Neuronal stem cell (in vitro differentiated cells): ENCODE measurements around the gene TRPM3.

Experiments
- DNase-seq: peaks from one replicate; pipeline ENCODE4 v3.0.0-alpha.2; 2013; ENCODE audit warnings: low spot score
- H2AFZ ChIP-seq: one replicate; pipeline ENCODE4 v1.6.1; 2013; ENCODE audit warnings: mild to moderate bottlenecking, low read length, inconsistent platforms
- H2AK5ac ChIP-seq: 2 replicates; pipeline ENCODE4 v1.6.1; 2013; ENCODE audit warnings: low read depth, mild to moderate bottlenecking, inconsistent platforms, low read length, moderate library complexity, mixed read lengths
- H2BK120ac ChIP-seq: 2 replicates; pipeline ENCODE4 v1.6.1; 2013; ENCODE audit warnings: low read depth, mild to moderate bottlenecking, inconsistent platforms, low read length, moderate library complexity, mixed read lengths
- H2BK12ac ChIP-seq: one replicate; pipeline ENCODE4 v1.6.1; 2013; ENCODE audit warnings: low read length, inconsistent platforms
- H2BK15ac ChIP-seq: 2 replicates; pipeline ENCODE4 v1.6.1; 2013; ENCODE audit warnings: mild to moderate bottlenecking, low read length, inconsistent platforms, mixed read lengths
- H2BK5ac ChIP-seq: one replicate; pipeline ENCODE4 v1.6.1; 2013; ENCODE audit warnings: inconsistent platforms, mild to moderate bottlenecking, low read length, moderate library complexity
- H3K14ac ChIP-seq: one replicate; pipeline ENCODE4 v1.6.1; 2013; ENCODE audit warnings: low read length, inconsistent platforms
- H3K18ac ChIP-seq: 2 replicates; pipeline ENCODE4 v1.6.1; 2013; ENCODE audit warnings: low read length, inconsistent platforms
- H3K23ac ChIP-seq: 2 replicates; pipeline ENCODE4 v1.6.1; 2013; ENCODE audit warnings: low read depth, mild to moderate bottlenecking, mixed read lengths, low read length, inconsistent platforms; ENCODE audit not compliant: poor library complexity
- H3K27ac ChIP-seq: replicated peaks from 3 replicates; pipeline ENCODE4 v1.5.1; 2013; ENCODE audit warnings: low read length, inconsistent platforms
- H3K27me3 ChIP-seq, 3 experiments: 2 replicates each; pipeline ENCODE4 v1.6.1; 2013; ENCODE audit warnings: low read length in 3 of 3, mild to moderate bottlenecking in 2 of 3, inconsistent platforms in 1 of 3, low read depth in 1 of 3, mixed read lengths in 1 of 3, moderate library complexity in 1 of 3; ENCODE audit not compliant: control insufficient read depth in 3 of 3, insufficient read depth in 3 of 3
- H3K36me3 ChIP-seq, 2 donors: replicated peaks in 1 of 2; 2 replicates each; pipeline ENCODE4 v1.6.1; 2013; ENCODE audit warnings: low read length in 2 of 2; ENCODE audit not compliant: control insufficient read depth in 2 of 2, insufficient read depth in 2 of 2
- H3K4ac ChIP-seq: 2 replicates; pipeline ENCODE4 v1.6.1; 2013; ENCODE audit warnings: inconsistent platforms, mild to moderate bottlenecking, low read length, moderate library complexity
- H3K4me1 ChIP-seq, 2 donors: 1 replicate in 1 of 2; 2 replicates in 1 of 2; pipeline ENCODE4 v1.6.1; 2013; ENCODE audit warnings: low read length in 2 of 2, low read depth in 1 of 2; ENCODE audit not compliant: control insufficient read depth in 2 of 2, insufficient read depth in 1 of 2
- H3K4me2 ChIP-seq: one replicate; pipeline ENCODE4 v1.6.1; 2013; ENCODE audit warnings: mild to moderate bottlenecking, low read length, inconsistent platforms; ENCODE audit not compliant: insufficient read depth, poor library complexity, severe bottlenecking
- H3K4me3 ChIP-seq, 2 donors: 2 replicates each; pipeline ENCODE4 v1.5.1; 2013; ENCODE audit warnings: low read length in 2 of 2, mild to moderate bottlenecking in 2 of 2, inconsistent platforms in 1 of 2, moderate library complexity in 1 of 2
- H3K79me1 ChIP-seq: one replicate; pipeline ENCODE4 v1.6.1; 2013; ENCODE audit warnings: low read depth, mild to moderate bottlenecking, inconsistent platforms, low read length, moderate library complexity
- H3K9ac ChIP-seq: one replicate; pipeline ENCODE4 v1.6.1; 2013; ENCODE audit warnings: mild to moderate bottlenecking, low read depth, low read length, inconsistent platforms; ENCODE audit not compliant: poor library complexity
- H3K9me3 ChIP-seq, 2 donors: replicated peaks in 1 of 2; 2 replicates each; pipeline versions ENCODE3 to v1.6.1; 2013; ENCODE audit warnings: low read length in 2 of 2, mild to moderate bottlenecking in 2 of 2, inconsistent platforms in 1 of 2, low read depth in 1 of 2, mixed read lengths in 1 of 2, moderate library complexity in 1 of 2; ENCODE audit not compliant: control insufficient read depth in 2 of 2, insufficient read depth in 1 of 2
- H4K8ac ChIP-seq: one replicate; pipeline ENCODE4 v1.6.1; 2013; ENCODE audit warnings: low read depth, mild to moderate bottlenecking, inconsistent platforms, low read length, moderate library complexity
- H4K91ac ChIP-seq: one replicate; pipeline ENCODE4 v1.6.1; 2013; ENCODE audit warnings: low read length, low read depth, mild to moderate bottlenecking, inconsistent platforms; ENCODE audit not compliant: poor library complexity
- WGBS, 2 donors: extraction: QIAGEN DNeasy Blood & Tissue Kit; methylation state at CpG; one replicate each; pipeline ENCODE4 v1.1.7; 2013; ENCODE audit warnings: missing lambda C conversion rate in 2 of 2, mixed read lengths in 1 of 2; ENCODE audit not compliant: insufficient read length in 2 of 2, insufficient replicate concordance in 1 of 2; ENCODE audit errors: extremely low coverage in 2 of 2; 5-methylcytosine and 5-hydroxymethylcytosine counted together

The TRPM3 gene

GRCh38 chr9:71097671-71098070, 23.8 kb downstream of the TRPM3 start:
- H3K23ac ChIP-seq: no peak overlapping the region
- DNase-seq: no peak
- no peak overlapping the region for H3K27ac ChIP-seq
- no peak overlapping the region for H2BK15ac ChIP-seq
- H3K14ac ChIP-seq: no peak overlapping the region
- H3K4me1 ChIP-seq: peaks cover 0 to 1% of the 10 kb centered on the region in 2 donors
- no peaks in the 10 kb centered on the region for H3K36me3 ChIP-seq
- H4K91ac ChIP-seq: no peak overlapping the region
- H3K27me3 ChIP-seq: no peaks in the 10 kb centered on the region
- no peak overlapping the region for H2AFZ ChIP-seq
- H3K4me2 ChIP-seq: no peak overlapping the region
- no peak overlapping the region for H2BK12ac ChIP-seq
- H3K18ac ChIP-seq: no peak overlapping the region
- H2AK5ac ChIP-seq: no peak overlapping the region
- no peak overlapping the region for H3K4ac ChIP-seq
- no peaks in the 10 kb centered on the region for H3K9me3 ChIP-seq
- H4K8ac ChIP-seq: no peak overlapping the region
- H2BK5ac ChIP-seq: no peak overlapping the region
- H3K79me1 ChIP-seq: no peaks in the 10 kb centered on the region
- no peak overlapping the region for H2BK120ac ChIP-seq
- no peak overlapping the region for H3K9ac ChIP-seq
- H3K4me3 ChIP-seq: no peak overlapping the region

DNA sequence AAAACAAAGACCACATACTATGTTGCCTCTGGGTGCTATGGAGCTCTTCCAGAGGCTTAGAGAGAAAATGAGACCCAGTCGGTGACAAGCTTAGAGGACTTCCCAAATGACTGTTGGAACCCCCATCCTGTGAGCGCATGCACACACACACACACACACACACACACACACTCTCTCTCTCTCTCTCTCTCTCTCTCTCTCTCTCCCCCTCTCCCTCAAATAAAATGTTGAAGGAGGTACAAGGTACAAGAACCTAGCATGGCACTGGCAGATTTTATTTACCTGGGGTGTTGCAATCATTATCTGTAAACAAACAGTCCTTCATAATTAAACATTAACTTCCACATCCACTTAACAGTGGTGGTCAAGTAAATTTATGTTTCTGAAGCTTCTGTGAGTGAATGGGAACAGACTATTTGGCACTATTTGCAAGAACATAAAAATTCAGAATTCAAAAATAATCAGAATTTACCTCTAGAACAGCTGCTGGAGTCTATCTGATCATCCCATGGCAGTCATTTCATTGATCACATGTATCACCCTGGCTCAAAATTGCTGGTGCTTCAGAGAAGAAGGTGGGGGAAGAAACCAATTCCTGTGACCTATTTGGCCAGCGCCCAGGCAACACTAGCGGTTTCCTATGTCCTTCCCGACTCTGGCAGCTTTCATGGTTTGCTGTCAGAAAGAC, 24.9 kb downstream of the TRPM3 start:
- no peaks in the 10 kb centered on the region for H3K79me1 ChIP-seq
- H3K27ac ChIP-seq: no peak overlapping the region
- no CpG with 5 or more reads among the region's 5 CpGs for WGBS, 2 donors
- no peak overlapping the region for H3K4me3 ChIP-seq
- no peaks in the 10 kb centered on the region for H3K9me3 ChIP-seq
- no peak for DNase-seq
- H3K4ac ChIP-seq: no peak overlapping the region
- H3K18ac ChIP-seq: no peak overlapping the region
- H3K14ac ChIP-seq: no peak overlapping the region
- no peak overlapping the region for H2AK5ac ChIP-seq
- H2BK120ac ChIP-seq: no peak overlapping the region
- H3K36me3 ChIP-seq: no peaks in the 10 kb centered on the region
- no peak overlapping the region for H3K9ac ChIP-seq
- H3K23ac ChIP-seq: no peak overlapping the region
- H2AFZ ChIP-seq: no peak overlapping the region
- H3K4me1 ChIP-seq: peaks cover 0 to 1% of the 10 kb centered on the region in 2 donors
- no peak overlapping the region for H3K4me2 ChIP-seq
- no peak overlapping the region for H4K8ac ChIP-seq
- H2BK12ac ChIP-seq: no peak overlapping the region
- no peaks in the 10 kb centered on the region for H3K27me3 ChIP-seq
- no peak overlapping the region for H2BK5ac ChIP-seq
- H4K91ac ChIP-seq: no peak overlapping the region
- H2BK15ac ChIP-seq: no peak overlapping the region

DNA sequence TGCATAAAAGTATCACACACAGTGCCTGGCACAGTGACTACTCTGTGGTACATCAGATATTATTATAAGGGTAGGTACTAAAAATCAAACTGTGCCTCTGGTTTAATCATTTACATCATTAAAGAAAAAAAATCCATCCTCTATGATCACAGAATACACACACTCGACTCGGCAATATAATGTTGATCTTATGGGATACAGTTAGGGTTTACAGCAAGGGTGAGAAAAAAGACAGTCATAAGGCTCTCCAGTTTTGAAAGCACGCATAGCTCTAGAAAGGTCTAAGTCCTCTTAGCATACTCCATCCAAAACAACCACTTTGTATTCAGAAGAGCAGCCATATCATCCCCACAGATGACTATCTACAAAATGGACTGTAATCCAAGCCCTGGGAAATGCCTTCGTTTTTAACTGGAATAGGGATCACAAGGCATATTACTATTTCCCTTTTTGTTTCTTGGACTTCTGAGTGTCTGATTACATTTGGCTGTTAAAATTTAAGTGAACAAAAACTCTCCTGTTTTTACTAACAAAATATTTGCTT, 26.6 kb downstream of the TRPM3 start:
- Histone ChIP-seq H3K36me3 (no peaks in the 10 kb centered on the region), H3K9me3 (no peaks in the 10 kb centered on the region), H2BK15ac (no peak overlapping the region), H3K4ac (no peak overlapping the region), H3K4me2 (no peak overlapping the region), H2BK12ac (no peak overlapping the region), H3K27me3 (no peaks in the 10 kb centered on the region), H2BK120ac (no peak overlapping the region), H4K8ac (no peak overlapping the region), H2AK5ac (no peak overlapping the region), H3K4me3 (no peak overlapping the region), H2AFZ (no peak overlapping the region), H3K18ac (no peak overlapping the region), H2BK5ac (no peak overlapping the region), H3K9ac (no peak overlapping the region), H3K23ac (no peak overlapping the region), H4K91ac (no peak overlapping the region), H3K79me1 (peaks cover 2% of the 10 kb centered on the region), H3K27ac (no peak overlapping the region), H3K14ac (no peak overlapping the region), H3K4me1 (peaks cover 0 to 1% of the 10 kb centered on the region in 2 donors)
- no peak for DNase-seq
- no CpG with 5 or more reads among the region's 4 CpGs for WGBS, 2 donors

DNA sequence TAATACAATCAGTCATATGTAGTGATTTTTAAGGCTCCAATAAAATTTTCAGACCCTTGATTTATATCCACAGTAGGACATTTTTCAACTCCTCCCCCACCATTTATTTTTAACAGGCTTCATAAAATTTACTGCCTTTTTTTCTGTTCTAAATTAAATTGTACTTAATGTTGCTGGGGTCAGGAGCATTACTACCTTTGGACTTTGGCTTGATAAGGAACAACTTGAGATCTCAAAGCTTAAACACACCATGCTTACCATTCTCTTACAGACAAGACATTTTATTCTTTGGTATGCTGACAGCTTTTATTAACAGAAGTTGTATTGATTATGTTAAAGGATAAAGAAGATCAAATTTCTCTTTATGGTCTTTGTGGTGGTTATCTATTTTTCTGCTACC, 30.5 kb downstream of the TRPM3 start:
- no peak for DNase-seq
- no peaks in the 10 kb centered on the region for H3K36me3 ChIP-seq
- no peak overlapping the region for H2BK5ac ChIP-seq
- no peak overlapping the region for H2BK15ac ChIP-seq
- H3K9ac ChIP-seq: no peak overlapping the region
- no peaks in the 10 kb centered on the region for H3K4me1 ChIP-seq
- no peak overlapping the region for H3K27ac ChIP-seq
- no peak overlapping the region for H3K4me2 ChIP-seq
- H3K14ac ChIP-seq: no peak overlapping the region
- H3K4me3 ChIP-seq: no peak overlapping the region
- no peak overlapping the region for H4K91ac ChIP-seq
- no peak overlapping the region for H2AK5ac ChIP-seq
- no peak overlapping the region for H3K18ac ChIP-seq
- no peak overlapping the region for H3K4ac ChIP-seq
- no peaks in the 10 kb centered on the region for H3K27me3 ChIP-seq
- no peak overlapping the region for H3K23ac ChIP-seq
- H2BK12ac ChIP-seq: no peak overlapping the region
- H2AFZ ChIP-seq: no peak overlapping the region
- H3K9me3 ChIP-seq: peaks cover 0 to 1% of the 10 kb centered on the region in 2 donors
- no peak overlapping the region for H2BK120ac ChIP-seq
- H3K79me1 ChIP-seq: peaks cover 5% of the 10 kb centered on the region
- H4K8ac ChIP-seq: no peak overlapping the region
